OCI-LY3 (cell line): ENCODE measurements around the gene SOCS7.

Experiments used
- EZH2phosphoT487 ChIP-seq: fragments of 200-600 bp; shearing (Covaris generic); IDR thresholded peaks from 2 replicates; pipeline ENCODE4 v1.6.1; 2018; ENCODE audit warnings: antibody characterized with exemption, mixed run types, low read depth
- TF ChIP-seq, protein P1 (sequence below): fragments of 200-600, 300-600 bp; sonication (generic); IDR thresholded peaks from 2 replicates; pipeline ENCODE4 v1.5.1; 2014; ENCODE audit warnings: antibody characterized with exemption, low read length, low read depth

DNA sequence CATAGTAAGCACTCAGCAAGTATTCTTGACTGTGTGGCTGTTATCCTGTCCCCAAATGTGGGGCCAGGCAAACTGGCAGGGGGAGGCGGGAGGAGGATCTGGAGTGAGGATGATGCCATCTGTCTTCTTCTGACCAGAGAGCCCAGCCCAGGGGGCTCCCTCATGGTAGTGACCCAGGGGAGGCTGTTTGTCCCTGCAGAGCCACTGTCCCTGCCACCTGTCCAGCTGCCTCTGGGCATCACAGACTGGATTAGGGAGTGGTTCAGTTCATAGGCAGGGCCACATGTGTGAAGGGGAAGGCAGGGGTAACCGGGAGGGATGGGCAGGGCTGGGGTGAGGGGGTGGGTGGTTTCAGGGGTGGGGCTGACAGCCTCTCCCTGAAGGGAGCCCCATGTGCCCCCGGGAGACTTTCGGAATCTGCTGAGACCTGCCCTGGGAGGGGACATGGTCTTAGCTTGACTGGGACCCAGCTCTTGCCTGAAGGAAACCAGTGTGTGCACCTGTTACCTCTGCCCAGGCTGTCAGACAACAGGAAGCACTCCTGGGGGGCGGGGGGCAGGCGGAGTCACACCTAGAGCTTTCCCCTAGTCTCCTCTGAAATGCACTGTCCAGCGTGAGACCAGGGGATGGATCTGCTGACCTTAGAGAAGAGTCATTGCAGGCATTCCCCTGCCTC lies 91.8 kb downstream of the SOCS7 start:
- TF ChIP-seq, protein P1, sequence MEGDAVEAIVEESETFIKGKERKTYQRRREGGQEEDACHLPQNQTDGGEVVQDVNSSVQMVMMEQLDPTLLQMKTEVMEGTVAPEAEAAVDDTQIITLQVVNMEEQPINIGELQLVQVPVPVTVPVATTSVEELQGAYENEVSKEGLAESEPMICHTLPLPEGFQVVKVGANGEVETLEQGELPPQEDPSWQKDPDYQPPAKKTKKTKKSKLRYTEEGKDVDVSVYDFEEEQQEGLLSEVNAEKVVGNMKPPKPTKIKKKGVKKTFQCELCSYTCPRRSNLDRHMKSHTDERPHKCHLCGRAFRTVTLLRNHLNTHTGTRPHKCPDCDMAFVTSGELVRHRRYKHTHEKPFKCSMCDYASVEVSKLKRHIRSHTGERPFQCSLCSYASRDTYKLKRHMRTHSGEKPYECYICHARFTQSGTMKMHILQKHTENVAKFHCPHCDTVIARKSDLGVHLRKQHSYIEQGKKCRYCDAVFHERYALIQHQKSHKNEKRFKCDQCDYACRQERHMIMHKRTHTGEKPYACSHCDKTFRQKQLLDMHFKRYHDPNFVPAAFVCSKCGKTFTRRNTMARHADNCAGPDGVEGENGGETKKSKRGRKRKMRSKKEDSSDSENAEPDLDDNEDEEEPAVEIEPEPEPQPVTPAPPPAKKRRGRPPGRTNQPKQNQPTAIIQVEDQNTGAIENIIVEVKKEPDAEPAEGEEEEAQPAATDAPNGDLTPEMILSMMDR: no peak
- TF ChIP-seq EZH2phosphoT487: no peak
